Vagina (tissue), 2 donors: Measurements from ENCODE around the gene CCDC38.

Source experiments
- POLR2A ChIP-seq, 2 donors: fragments of 450-650 bp; IDR thresholded peaks; one replicate each; pipeline ENCODE4 v1.6.1; 2017; ENCODE audit warnings: antibody characterized with exemption in 2 of 2, mild to moderate bottlenecking in 2 of 2, moderate library complexity in 2 of 2
- TF ChIP-seq, protein P1 (sequence below), 3 experiments: fragments of 450-650 bp in 2 of 3; fragments of 200-600 bp in 1 of 3; sonication (generic) in 1 of 3; IDR thresholded peaks; one replicate each; pipeline ENCODE4 v1.5.1; 2017 to 2019; ENCODE audit warnings: antibody characterized with exemption in 3 of 3, mild to moderate bottlenecking in 2 of 3, moderate library complexity in 2 of 3

DNA sequence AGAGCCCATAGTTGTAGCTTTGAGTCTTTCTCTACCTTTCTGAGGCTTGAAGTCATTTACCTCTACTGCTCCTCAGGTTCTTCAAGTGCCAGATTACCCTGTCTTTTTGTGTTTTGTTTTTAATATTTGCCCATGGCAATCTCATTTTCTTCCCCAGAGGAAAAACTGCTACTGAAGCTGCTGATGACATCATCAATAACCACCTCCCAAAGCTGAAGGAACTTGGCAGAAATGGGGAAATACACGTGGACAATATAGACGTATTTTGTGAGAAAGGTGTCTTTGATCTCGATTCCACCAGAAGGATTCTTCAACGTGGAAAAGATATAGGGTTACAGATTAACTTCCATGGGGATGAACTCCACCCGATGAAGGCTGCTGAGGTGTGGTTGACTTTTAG is 17.8 kb upstream of the CCDC38 start:
- TF ChIP-seq, protein P1, sequence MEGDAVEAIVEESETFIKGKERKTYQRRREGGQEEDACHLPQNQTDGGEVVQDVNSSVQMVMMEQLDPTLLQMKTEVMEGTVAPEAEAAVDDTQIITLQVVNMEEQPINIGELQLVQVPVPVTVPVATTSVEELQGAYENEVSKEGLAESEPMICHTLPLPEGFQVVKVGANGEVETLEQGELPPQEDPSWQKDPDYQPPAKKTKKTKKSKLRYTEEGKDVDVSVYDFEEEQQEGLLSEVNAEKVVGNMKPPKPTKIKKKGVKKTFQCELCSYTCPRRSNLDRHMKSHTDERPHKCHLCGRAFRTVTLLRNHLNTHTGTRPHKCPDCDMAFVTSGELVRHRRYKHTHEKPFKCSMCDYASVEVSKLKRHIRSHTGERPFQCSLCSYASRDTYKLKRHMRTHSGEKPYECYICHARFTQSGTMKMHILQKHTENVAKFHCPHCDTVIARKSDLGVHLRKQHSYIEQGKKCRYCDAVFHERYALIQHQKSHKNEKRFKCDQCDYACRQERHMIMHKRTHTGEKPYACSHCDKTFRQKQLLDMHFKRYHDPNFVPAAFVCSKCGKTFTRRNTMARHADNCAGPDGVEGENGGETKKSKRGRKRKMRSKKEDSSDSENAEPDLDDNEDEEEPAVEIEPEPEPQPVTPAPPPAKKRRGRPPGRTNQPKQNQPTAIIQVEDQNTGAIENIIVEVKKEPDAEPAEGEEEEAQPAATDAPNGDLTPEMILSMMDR (IDR thresholded peaks at IDR 0.05) = no peak
- no peak for TF ChIP-seq POLR2A (IDR thresholded peaks at IDR 0.05)
